GM06990 (cell line): ENCODE data around the gene TMEM200B.

ENCODE experiments used
- DNase-seq: peaks from one replicate; pipeline ENCODE4 v3.0.0-alpha.2; 2011; ENCODE audit not compliant: insufficient read length; ENCODE audit errors: extremely low read depth
- H3K27me3 ChIP-seq: replicated peaks from 2 replicates; pipeline ENCODE4 v1.6.0; 2011; ENCODE audit warnings: low read length; ENCODE audit not compliant: control insufficient read depth, insufficient read depth
- H3K36me3 ChIP-seq: 2 replicates; pipeline ENCODE4 v1.5.1; 2011; ENCODE audit warnings: low read length; ENCODE audit not compliant: control insufficient read depth, insufficient read depth
- H3K4me3 ChIP-seq: replicated peaks from 2 replicates; pipeline ENCODE4 v1.5.1; 2011; ENCODE audit warnings: low read depth, mild to moderate bottlenecking, control low read depth, low read length
- CTCF ChIP-seq: IDR thresholded peaks from 2 replicates; pipeline ENCODE4 v1.5.1; 2011; ENCODE audit warnings: low read length, control low read depth, mild to moderate bottlenecking, inconsistent platforms; ENCODE audit not compliant: insufficient read depth, poor library complexity, severe bottlenecking

Gene TMEM200B

DNA sequence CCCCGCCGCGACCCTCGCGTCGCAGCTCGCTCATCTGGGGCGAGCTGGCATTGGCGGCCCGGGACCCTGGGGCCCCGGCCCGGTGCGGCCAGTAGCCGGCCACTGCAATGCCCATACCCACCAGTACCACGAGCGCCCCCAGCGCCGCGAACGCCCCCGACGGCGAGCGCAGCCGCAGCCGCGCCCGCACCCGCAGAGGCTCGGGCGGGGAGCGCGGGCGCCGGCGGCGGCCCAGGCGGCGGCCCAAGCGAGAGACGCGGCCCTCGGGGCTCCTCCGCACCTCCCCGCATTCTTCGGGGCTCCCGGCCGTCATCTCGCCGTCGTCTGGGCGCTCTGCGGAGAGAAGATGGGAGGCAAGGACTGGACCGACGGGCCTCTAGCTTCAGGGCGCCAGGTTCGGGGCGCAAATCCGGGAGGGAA, 2.2 kb downstream of the TMEM200B start:
- H3K27me3 ChIP-seq: no peaks in the 10 kb centered on the region; the same call in 1 of the 2 replicates
- no peak overlapping the region for H3K4me3 ChIP-seq
- H3K36me3 ChIP-seq: peaks cover 2% of the 10 kb centered on the region
- DNase-seq: no peak
- TF ChIP-seq CTCF: no peak

DNA sequence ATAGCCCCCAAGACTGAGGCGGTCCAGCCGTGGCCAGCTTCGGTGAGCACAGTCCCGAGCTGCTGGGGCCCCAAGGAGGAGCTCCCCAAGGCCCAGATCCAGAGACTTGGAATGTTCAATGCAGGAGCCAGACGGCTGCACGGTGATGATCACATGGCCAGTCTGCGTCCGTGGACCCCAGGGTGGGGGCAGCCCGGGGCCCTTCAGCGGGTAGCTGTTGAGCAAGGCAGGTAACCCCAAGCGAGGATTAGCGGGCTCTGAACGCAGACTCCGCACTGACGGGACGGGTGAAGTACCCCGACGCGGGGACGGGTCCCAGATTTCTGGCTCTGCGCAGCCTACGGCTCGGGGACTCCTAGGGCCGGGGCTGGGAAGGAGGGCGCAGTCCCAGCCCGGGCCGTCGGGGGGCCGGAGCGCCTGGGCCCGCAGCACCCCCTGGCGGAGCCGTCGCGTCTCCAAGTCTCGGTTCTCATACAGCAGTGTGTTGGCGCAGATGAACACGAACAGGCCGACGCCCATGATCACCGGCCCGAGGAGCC, 2.7 kb downstream of the TMEM200B start:
- TF ChIP-seq CTCF: peak; percentile 28
- no peak overlapping the region for H3K4me3 ChIP-seq
- peaks cover 2% of the 10 kb centered on the region for H3K36me3 ChIP-seq
- H3K27me3 ChIP-seq: no peaks in the 10 kb centered on the region; the same call in 1 of the 2 replicates
- peak; percentile 69 for DNase-seq

GRCh38 chr1:29120367-29120766, 3.3 kb downstream of the TMEM200B start:
- peaks cover 2% of the 10 kb centered on the region for H3K36me3 ChIP-seq

DNA sequence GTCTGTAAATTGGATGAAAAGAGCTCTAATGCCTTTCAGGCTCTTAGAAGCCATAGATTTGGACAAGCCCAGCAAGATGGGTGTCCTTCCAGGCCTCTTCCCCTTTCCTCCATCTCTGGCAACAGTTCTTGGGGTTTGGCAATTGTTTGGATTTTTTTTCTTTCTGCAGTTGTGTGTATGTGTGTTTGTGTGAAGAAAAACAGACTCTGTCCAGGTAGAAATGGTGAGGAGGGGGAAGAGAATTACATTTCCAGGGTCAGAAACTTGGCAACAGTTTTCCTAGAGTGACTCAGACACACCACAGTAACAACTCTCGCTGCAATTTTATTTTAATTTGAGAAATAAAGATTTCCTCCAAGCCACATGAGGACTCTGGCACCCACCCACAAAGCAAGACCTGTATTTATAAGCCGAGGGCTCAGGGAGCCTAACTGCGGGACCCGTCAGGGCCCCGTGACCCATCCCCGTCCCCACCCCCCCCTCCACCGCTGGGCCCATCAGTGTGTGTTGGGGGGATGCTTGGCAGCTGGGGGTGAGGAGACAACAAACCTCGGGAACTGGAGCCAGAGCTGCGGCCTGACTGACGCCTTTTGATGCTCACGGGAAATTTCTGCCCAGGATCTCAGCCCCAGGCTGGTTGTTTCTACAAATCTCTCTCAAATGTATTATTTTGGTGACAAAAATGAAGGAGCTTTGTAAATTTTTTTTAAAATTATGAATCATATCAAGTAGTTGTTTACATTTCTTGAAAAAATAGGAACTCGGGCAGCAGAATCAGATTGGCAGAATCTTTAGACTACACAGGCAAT, 4.4 kb downstream of the TMEM200B start:
- Histone ChIP-seq H3K4me3 (no peak overlapping the region), H3K27me3 (no peaks in the 10 kb centered on the region; the same call in 1 of the 2 replicates), H3K36me3 (peaks cover 2% of the 10 kb centered on the region)
- TF ChIP-seq CTCF: no peak
- DNase-seq: no peak

More at GRCh38 chr1:29120367-29120766, 3.3 kb downstream of the TMEM200B start:
- DNase-seq: no peak
- no peak for TF ChIP-seq CTCF
- no peaks in the 10 kb centered on the region; the same call in 1 of the 2 replicates for H3K27me3 ChIP-seq
- H3K4me3 ChIP-seq: no peak overlapping the region

GRCh38 chr1:29117381-29117780, 6.3 kb downstream of the TMEM200B start:
- peak; percentile 7 for TF ChIP-seq CTCF
- Histone ChIP-seq H3K36me3 (peaks cover 2% of the 10 kb centered on the region), H3K27me3 (no peaks in the 10 kb centered on the region), H3K4me3 (no peak overlapping the region)
- no peak for DNase-seq
